IPS-15b (cell line): ENCODE results near the gene ABL1.

ENCODE experiments used
- H3K27me3 ChIP-seq: one replicate; pipeline ENCODE4 v1.6.1; 2013; ENCODE audit warnings: low read length; ENCODE audit not compliant: control insufficient read depth, insufficient read depth
- H3K36me3 ChIP-seq: one replicate; pipeline ENCODE4 v1.6.1; 2013; ENCODE audit warnings: low read length; ENCODE audit not compliant: control insufficient read depth, insufficient read depth
- H3K4me1 ChIP-seq: one replicate; pipeline ENCODE4 v1.6.1; 2013; ENCODE audit warnings: mild to moderate bottlenecking, low read length; ENCODE audit not compliant: control insufficient read depth, insufficient read depth
- H3K4me3 ChIP-seq: one replicate; pipeline ENCODE4 v1.5.1; 2013; ENCODE audit warnings: low read depth, low read length
- H3K9ac ChIP-seq: one replicate; pipeline ENCODE4 v1.6.1; 2013; ENCODE audit warnings: low read depth, mild to moderate bottlenecking, low read length
- H3K9me3 ChIP-seq: one replicate; pipeline ENCODE4 v1.6.1; 2013; ENCODE audit warnings: mild to moderate bottlenecking, low read length; ENCODE audit not compliant: control insufficient read depth, insufficient read depth

Gene ABL1

DNA sequence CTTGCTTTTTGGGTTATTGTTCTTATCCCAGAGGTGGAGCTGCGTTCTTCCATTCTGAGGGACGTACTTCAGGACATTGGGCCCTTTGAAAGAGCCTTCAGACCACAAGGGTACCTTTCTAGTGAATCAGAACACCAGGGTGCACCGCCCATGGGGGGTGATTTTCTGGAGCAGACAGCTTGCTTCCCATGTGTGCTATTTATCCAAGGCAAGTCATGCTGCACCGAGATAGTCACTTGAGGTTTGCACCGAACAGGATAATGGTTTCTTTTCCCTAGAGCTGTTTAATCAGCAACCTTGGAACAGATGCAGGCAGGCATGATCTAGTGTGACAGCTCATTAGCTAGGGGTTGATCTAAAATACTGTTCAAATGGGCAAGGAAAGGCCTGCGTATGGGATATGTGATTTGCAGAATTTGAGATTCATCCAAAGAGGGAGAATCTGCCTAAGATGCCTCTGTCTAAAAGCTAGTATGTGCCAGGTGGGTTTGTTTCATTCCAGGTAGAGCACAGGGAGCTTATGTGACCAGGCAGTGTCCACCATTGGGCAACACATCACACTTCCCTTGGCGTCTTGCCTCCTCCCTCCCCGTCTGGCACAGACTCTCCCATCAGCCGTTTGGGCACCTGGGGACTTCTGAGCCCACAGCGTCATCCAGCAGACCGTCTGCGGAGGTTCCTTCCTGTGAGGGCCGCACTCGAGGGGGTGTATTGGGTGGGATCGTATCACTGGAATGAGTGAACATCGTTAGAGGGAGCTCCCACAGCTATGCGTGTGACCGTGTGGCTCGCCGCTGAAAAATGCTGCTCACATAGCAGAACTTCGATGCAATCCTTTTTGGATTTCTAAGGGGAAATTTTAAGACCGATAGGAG is 23.0 kb downstream of the ABL1 start:
- Histone ChIP-seq H3K9me3 (no peaks in the 10 kb centered on the region), H3K36me3 (peaks cover 11% of the 10 kb centered on the region), H3K4me1 (no peaks in the 10 kb centered on the region), H3K4me3 (no peak overlapping the region), H3K9ac (no peak overlapping the region), H3K27me3 (no peaks in the 10 kb centered on the region)

DNA sequence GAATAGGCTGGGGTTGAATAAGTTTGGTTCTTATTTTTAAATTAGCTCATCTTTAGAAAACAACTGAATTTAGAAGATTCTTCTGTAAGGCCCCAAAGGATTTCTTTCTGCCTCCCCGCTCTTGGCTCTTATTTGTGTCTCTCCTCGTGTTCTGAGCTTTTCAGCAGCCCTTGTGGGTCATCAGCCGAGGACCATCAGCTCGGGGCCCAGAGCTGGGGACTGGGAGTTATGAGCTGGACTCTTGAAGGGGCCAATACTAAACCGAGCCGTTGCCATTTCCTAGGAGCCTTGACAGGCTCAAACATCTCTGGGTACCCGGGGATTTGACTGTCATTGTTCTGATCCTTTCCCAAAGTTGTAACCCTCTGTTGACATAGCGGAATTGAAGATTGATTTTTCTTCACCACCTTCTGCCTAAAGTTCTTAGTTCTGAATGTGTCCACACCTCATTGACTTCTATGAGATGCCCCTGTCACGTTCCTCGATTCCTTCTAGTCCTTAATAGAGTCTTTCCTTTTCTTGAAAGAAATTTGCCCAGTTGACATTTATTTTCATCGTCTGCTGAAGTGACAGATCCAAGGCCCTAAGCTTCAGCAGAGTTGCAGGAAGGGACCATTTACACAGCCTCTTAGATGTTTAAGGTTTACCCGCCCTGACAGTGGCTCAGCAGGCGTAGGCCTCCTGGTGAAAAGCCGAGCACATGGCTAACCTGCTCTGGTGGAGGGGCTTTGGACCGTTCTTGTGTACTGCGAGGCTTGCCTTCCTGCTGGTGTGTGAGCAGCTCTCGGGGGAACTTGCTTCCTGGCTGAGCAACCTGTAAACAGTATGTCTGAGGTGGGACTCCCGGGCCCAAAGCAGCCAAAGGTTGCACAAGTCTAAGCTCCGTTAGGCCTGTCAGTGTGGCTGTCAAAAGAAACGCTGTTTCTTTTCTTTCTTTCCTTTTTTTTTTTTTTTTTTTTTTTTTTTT is 24.0 kb downstream of the ABL1 start:
- no peak overlapping the region for H3K9ac ChIP-seq

DNA sequence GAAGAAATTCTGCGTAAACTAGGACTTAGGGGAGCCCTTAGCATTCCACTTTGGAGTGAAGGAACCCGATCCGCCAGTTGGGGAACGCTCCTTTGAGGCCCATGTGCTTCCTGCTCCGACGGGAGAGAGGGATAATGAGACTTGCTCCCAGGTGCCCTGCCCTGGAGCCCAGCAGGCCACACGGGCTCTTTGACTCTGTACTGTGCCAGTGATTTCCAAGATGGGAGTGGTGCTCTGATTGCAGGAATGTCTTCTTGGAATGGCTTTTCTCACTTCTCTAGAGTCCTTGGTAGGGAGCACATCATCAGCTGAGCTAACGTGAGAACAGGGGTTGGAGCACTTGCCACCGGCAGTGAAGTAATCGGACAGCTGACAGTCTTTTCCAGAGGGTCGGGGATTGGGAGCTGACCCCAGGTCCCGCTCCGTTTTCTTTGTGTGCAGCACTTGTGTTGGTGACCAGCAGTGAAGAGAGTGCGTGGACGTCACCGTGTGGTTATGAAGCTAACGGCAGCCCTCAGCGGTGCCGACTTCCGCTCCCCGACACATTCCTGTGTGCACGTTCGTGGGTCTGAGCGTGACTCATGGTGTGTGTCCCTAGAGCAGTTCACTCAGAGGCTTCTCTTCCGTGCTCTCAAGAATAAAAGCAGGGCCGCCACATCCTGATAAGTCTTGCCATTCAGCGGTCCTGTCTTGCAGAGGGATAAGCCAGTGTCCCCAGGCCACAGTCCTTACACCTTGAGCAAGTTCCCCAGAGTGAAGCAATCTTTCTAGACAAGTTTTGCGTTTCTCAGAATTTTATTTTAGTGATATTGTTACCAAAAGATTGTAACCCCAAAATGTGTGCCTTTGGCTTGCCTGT is 25.6 kb downstream of the ABL1 start:
- H3K9ac ChIP-seq: no peak overlapping the region
- peaks cover 3% of the 10 kb centered on the region for H3K36me3 ChIP-seq
- no peaks in the 10 kb centered on the region for H3K9me3 ChIP-seq
- no peaks in the 10 kb centered on the region for H3K4me1 ChIP-seq
- H3K27me3 ChIP-seq: no peaks in the 10 kb centered on the region
- H3K4me3 ChIP-seq: no peak overlapping the region

More for the DNA sequence above, 24.0 kb downstream of the ABL1 start:
- Histone ChIP-seq H3K4me1 (no peaks in the 10 kb centered on the region), H3K9me3 (no peaks in the 10 kb centered on the region), H3K4me3 (no peak overlapping the region), H3K36me3 (peaks cover 11% of the 10 kb centered on the region), H3K27me3 (no peaks in the 10 kb centered on the region)

- Histone ChIP-seq H3K9me3 (no peaks in the 10 kb centered on the region), H3K27me3 (no peaks in the 10 kb centered on the region), H3K9ac (no peak overlapping the region), H3K4me3 (no peak overlapping the region), H3K4me1 (no peaks in the 10 kb centered on the region), H3K36me3 (peaks cover under 1% of the 10 kb centered on the region)
These were observed 26.5 kb downstream of the ABL1 start for GRCh38 chr9:130861372-130862180.

DNA sequence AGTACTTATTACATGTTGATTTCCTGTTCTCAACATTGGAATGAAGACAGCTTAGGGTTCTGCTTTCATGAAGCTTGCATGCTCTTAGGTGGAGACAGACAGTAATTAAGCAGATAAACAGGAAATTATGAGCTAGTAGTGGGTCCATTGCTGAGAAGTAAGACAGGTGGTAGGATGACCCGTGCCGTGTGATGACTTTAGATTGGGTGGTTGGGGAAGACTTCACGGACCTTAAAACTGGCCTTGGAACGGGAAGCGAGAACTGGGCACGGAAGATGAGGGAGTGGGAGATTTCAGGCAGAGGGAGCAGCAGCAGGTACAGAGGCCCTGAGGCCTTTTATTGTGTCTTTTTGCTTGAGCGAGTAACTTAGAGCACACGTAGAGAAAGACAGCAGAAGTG is 27.2 kb downstream of the ABL1 start:
- Histone ChIP-seq H3K9me3 (no peaks in the 10 kb centered on the region), H3K27me3 (no peaks in the 10 kb centered on the region), H3K9ac (peak overlapping the region; percentile 3), H3K36me3 (no peaks in the 10 kb centered on the region), H3K4me1 (no peaks in the 10 kb centered on the region), H3K4me3 (no peak overlapping the region)

DNA sequence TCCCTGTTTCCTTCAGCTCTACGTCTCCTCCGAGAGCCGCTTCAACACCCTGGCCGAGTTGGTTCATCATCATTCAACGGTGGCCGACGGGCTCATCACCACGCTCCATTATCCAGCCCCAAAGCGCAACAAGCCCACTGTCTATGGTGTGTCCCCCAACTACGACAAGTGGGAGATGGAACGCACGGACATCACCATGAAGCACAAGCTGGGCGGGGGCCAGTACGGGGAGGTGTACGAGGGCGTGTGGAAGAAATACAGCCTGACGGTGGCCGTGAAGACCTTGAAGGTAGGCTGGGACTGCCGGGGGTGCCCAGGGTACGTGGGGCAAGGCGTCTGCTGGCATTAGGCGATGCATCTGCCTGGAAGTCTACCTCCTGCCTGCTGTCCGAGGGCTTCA is 27.7 kb downstream of the ABL1 start:
- Histone ChIP-seq H3K4me1 (no peaks in the 10 kb centered on the region), H3K9ac (peak overlapping the region; percentile 3), H3K27me3 (no peaks in the 10 kb centered on the region), H3K36me3 (no peaks in the 10 kb centered on the region), H3K9me3 (no peaks in the 10 kb centered on the region), H3K4me3 (no peak overlapping the region)

GRCh38 chr9:130864541-130864940 is 29.5 kb downstream of the ABL1 start:
- Histone ChIP-seq H3K27me3 (no peaks in the 10 kb centered on the region), H3K4me1 (no peaks in the 10 kb centered on the region), H3K9ac (no peak overlapping the region), H3K4me3 (no peak overlapping the region), H3K9me3 (no peaks in the 10 kb centered on the region), H3K36me3 (no peaks in the 10 kb centered on the region)

- H3K9ac ChIP-seq: no peak overlapping the region
- H3K4me3 ChIP-seq: no peak overlapping the region
- no peaks in the 10 kb centered on the region for H3K36me3 ChIP-seq
These were observed 30.9 kb downstream of the ABL1 start for GRCh38 chr9:130865921-130866320.

GRCh38 chr9:130866474-130866965 is 31.5 kb downstream of the ABL1 start:
- H3K36me3 ChIP-seq: no peaks in the 10 kb centered on the region
- H3K9ac ChIP-seq: no peak overlapping the region
- H3K27me3 ChIP-seq: no peaks in the 10 kb centered on the region
- H3K4me1 ChIP-seq: no peaks in the 10 kb centered on the region
- H3K4me3 ChIP-seq: no peak overlapping the region
- H3K9me3 ChIP-seq: no peaks in the 10 kb centered on the region

More at GRCh38 chr9:130865921-130866320, 30.9 kb downstream of the ABL1 start:
- Histone ChIP-seq H3K9me3 (no peaks in the 10 kb centered on the region), H3K27me3 (no peaks in the 10 kb centered on the region), H3K4me1 (no peaks in the 10 kb centered on the region)

GRCh38 chr9:130867556-130867955 is 32.5 kb downstream of the ABL1 start:
- Histone ChIP-seq H3K36me3 (peaks cover 7% of the 10 kb centered on the region), H3K4me3 (no peak overlapping the region), H3K27me3 (no peaks in the 10 kb centered on the region), H3K9me3 (no peaks in the 10 kb centered on the region), H3K4me1 (no peaks in the 10 kb centered on the region), H3K9ac (no peak overlapping the region)
